ENCODE results near the gene HPCAL1.

The HPCAL1 gene

DNA sequence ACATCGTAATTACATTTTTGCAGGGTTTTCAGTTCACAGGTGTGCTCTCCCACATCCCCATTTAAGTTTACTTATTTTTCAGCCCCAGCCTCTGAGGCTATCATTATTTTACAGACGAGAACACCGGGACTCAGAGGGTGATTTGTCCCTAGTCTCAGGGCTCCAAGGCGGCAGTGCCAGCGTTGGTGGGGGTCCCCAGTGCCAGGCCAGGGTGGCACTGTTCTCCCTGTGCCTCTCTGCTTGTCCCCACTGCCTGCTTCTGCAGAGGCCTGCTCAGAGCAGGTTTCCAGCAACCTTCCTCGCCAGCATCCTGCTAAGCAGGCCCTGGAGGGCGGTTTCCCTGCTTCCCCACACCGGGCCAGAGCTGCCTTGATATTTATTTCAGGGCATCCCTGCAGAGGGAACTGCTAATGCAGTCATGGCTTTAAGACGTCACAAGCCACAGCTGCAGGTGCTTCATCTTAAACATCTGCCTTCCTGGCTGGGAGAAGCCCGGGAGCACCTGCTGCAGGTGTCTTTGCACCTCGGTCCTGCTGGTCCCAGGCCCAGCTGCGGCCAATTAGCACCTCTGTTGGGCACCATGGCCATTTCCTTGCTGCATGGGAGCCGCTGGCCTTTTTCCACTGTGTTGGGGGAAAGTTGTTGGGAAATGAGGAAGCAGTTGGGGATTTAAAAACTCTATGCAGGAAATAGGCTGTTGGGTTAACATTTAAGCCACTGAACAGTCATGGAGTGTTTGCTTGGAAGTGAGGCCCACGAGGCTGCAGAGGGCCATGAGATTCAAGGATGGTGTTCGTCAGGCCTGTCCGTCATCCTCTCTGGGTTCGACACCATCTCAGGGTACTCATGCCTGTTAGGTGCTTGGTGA lies 22.8 kb downstream of the HPCAL1 start:
- peak; percentile 80 for DNase-seq

- no peak for DNase-seq
Measured at GRCh38 chr2:10326151-10326616, 23.5 kb downstream of the HPCAL1 start.

DNA sequence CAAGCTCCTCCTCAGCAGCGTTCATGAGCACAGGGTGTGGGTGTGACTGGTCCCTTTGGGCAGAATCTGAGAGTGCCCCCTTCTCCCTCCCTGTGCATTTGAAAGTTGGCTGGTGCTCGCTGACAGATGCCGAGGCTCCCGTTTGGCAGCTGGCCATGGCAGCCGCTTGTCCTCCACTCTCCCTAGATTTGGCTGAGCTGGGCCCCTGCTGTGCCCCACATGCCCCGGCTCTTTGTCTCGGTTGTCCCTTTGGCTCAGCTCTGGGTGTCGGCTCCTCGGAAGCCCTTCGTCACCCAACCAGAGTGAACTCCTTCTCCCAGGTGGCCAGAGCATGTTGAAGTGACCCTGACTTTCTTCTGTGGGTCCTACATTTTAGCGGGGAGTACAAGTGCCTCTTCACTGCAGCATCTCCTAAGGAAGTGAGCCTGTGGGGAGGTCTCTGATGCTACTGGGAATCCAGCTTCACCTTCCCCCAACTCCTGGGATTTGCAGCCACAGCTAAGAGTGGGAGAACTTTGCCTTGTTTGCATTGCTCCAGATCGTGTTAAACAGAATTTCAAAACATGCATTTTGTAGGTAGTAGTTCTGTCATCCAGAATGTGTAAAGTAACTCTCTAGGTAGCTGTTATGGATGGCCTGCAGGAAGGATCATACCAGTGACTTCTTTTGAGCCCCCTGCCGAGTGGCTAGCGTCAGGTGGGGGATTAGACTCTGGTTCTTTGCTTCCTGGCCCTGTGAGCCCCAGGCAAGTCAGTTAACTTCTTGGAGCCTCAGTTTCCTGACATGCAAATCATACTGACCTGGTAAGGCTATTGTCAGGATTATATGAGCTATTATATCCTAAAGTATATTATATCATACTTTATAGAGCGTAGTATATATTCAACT lies 24.2 kb downstream of the HPCAL1 start:
- peak; percentile 97 for DNase-seq

- DNase-seq, result peak; percentile 74
Measured at GRCh38 chr2:10327896-10328669, 25.4 kb downstream of the HPCAL1 start.

GRCh38 chr2:10328670-10329579 lies 26.2 kb downstream of the HPCAL1 start:
- no peak for DNase-seq

GRCh38 chr2:10329580-10329879 lies 26.8 kb downstream of the HPCAL1 start:
- no peak for DNase-seq

GRCh38 chr2:10329880-10330699 lies 27.4 kb downstream of the HPCAL1 start:
- no peak for DNase-seq

- DNase-seq, result no peak
Measured at GRCh38 chr2:10330700-10331026, 28.0 kb downstream of the HPCAL1 start.

DNA sequence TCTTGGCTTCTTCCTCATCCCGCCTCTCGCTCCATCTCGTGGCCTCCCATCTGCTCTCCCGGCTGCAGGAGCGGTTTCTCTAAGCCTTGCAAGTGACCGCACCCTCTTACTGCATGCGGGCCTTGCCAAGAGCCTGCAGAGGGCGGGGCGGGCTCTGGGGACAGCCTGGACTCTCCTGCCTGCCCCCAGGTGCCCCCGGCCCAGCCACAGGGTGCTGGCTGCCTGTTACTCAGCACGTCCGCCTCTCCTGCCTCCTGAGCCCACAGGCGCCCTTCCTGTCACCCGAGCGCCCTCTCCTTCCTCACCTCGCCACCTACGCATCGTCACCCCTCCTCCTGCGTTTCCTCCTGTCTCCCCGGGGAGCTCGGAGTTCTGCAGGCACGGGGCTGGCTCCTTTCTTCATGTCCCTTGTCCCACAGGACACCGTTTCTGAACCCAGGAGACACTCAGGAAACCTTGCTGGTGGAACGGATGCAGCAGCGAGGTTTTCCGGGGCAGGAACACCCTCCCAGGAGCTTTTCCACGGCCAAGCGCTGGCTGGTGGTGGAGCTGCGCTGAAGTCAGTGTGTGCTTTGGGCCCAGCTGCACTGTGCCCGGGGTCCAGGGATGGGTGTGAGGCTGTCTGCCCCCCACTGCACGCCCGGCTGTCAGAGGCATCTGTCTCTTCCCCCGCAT lies 28.5 kb downstream of the HPCAL1 start:
- DNase-seq, result no peak

DNA sequence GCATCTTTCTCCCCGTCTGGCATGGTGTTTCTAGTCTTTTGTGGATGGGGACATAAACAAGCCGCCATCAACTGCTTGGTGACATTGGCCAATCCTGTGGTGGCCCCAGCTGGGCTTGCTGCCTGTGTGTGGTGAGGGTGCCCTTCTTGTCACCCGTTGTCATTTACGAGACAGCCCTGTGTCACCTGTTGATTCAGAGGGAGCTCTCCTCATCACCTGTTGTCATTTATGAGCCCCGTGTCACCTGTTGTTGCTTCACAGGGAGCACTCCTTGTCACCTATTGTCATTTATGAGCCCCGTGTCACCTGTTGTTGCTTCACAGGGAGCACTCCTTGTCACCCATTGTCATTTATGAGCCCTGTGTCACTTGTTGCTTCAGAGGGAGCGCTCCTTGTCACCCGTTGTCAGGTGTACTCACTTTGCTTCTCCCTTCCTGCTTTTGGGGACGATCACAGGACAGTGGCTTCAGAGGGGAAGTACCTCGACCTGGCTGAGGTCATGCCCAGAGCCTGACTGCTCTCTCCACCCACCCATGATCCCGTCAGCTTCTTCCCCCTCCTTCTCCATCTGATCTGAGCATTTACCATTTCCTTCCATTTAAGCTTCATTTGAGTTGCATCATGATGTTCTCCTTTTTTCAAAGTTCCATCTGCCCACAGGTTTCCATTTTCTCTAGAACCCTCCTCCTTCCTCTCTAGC lies 29.1 kb downstream of the HPCAL1 start:
- DNase-seq, result peak; percentile 89

DNA sequence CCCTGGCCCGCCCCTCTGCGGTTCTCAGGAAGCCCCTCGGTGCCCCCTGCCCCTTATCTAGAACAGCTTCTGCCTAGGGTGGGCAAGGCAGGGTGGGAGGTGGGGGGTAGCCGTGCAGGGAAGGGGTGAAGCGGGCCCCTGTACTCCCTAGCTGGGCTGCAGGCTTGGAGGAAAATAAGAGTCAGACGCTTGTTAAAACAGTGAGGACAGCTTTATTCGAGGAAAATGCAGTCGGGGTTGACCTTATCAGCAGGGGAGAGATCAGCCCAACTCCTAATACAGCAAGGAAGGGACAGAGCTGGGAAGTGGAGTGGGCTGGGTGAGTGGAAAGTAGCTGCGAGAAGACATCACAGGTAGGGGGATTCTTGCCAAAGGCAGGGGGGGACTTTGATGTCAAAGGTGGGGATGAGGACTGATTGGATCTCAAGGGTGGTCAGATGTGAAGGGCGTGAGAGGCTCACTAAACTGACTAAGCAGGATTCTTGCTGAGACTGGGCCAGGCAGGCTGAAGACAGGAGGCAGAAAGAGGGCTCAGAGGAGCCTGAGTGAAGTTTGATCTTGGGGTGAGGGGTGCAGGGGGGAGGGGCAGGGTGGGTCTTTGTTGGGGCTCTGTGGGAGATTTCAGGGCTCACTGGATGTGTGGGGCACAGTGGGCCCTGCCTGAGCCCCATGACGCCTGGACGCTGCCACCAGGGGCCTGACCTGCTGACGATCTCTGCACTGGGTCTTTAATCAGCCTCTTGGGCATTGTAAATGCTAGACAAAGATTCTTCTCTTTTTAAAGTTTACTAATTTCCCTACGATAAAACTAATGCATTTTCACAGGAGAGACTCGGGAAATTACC lies 29.9 kb downstream of the HPCAL1 start:
- DNase-seq, result no peak

DNA sequence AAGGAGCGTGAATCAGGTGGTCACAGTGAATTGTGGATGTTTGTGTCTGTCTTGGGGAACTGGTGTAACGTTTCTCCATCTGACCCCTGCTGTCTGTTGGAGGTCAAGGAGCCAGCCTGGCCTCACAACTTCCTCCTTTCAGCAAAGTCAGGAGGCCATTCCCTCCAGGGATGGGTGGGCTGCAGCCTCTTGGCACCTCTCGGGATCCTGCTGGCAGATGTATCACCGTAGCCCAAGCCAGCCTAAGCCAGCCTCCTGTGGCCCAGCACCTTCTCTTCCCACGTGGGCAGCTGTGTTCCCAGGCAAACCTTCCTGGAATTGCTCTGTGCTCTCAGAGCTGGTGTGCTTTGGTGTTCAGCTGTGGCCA lies 30.5 kb downstream of the HPCAL1 start:
- peak; percentile 27 for DNase-seq

- no peak for DNase-seq
Measured at GRCh38 chr2:10333966-10334365, 31.3 kb downstream of the HPCAL1 start.

DNA sequence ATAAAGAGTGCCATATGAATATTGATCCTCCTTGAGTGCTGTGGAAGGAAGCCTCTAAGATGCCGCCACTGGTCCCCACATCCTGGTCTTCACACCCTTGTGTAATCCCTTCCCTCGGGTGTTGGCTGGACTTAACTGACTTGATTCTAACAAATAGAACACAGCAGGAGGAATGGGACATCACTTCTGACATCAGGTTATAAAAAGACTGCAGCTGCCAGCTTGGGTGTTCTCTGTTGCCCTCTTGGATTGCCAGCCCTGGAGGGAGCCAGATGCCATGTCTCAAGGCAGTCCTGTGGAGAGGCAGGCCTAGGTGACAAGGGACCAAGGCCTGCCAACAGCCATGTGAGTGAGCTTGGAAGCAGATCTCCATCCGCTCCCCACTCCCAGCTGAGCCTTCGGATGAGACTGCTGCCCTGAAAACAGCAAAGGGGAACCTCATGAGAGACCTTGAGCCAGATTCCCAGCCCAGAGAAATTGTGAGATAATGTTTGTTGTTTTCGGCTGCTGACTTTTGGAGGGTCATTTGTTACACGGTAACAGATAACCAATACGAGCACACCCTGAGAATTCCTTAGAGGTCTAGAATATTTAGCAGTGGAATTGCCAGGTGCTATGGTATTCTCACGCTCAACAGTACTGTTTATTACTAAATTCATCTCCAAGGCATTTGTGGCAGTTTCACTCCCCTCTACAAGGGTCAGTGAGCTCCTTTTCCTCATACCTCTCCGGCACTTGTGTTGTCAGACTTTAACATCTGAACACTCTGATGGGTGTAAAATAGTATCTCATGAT lies 32.5 kb downstream of the HPCAL1 start:
- DNase-seq, result no peak

GRCh38 chr2:10336283-10336682 lies 33.6 kb downstream of the HPCAL1 start:
- peak; percentile 12 for DNase-seq

DNA sequence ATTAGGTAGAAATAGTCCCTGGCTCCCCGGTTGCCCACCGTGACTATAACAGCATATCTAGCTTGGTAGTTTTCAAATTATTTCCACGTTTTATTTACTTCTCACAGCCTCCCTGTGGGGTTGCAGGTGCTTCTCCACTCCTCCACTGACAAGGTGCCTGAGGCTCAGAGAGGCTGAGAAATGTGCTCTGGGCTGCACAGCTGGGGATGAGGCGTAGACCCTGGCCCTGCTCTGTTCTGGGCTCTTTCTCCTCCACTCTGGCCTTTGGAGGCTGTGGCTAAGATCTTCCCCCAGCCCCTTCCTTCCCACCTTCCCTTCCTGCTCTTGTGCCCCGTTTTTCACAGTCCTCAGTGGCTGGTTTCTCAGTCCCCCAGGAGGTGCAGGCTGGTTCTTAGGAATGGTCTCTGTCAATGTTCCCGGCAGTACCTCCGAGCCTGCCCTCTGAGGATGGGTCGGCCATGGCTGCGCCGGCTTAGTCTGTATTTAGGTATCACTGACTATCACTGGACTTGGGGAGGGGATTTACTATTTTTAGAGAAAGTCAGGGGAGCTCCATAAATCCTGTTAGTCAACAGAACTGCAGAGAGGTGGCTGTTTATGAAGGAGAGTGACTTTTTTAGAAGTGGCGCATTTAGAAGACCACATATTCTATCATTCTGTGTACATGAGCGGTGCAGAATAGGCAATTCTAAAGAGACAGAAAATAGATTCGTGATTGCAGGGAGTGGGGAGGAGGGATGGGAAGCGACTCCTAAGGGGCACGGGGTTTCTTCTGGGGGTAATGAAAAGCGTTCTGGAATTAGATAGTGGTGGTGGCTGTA lies 35.0 kb downstream of the HPCAL1 start:
- no peak for DNase-seq

Data from NCI-H345 (cell line).